OCI-LY7 (cell line): Measurements from ENCODE around the gene DENND1B. TPM values are rescaled to one million over a fixed set of nuclear protein-coding genes. Genes with fewer than 3 reads are reported as not detected.

Source experiments
- BruUV-seq: library from RNA; stranded (reverse); fragments of 400-500 nt; replicated peaks from 2 replicates; lab custom pipeline; 2021; lab: Mats Ljungman, UMichigan
- CTCF ChIA-PET: fragments of 300-600 bp; sonication (Branson Sonifier 250); formaldehyde crosslinking; loops from one replicate; lab custom pipeline; 2022; ENCODE audit warnings: antibody characterized with exemption; ENCODE audit not compliant: unreplicated experiment; lab: Charles Lee
- POLR2A ChIA-PET: fragments of 300-600 bp; sonication (Branson Sonifier 250); formaldehyde crosslinking; loops from one replicate; lab custom pipeline; 2022; ENCODE audit warnings: antibody characterized with exemption; lab: Charles Lee
- DNase-seq: peaks from one replicate; pipeline ENCODE4 v3.0.0-alpha.2; 2015; ENCODE audit warnings: low spot score
- H2AFZ ChIP-seq: fragments of 200-600 bp; sonication (generic), shearing (Covaris generic); 2 replicates; pipeline ENCODE4 v1.6.1; 2014; ENCODE audit warnings: mild to moderate bottlenecking, antibody characterized with exemption, low read length, moderate library complexity
- H3K27ac ChIP-seq: fragments of 200-600 bp; sonication (generic); 2 replicates; pipeline ENCODE4 v1.5.1; 2014; ENCODE audit warnings: mixed run types, low read depth, mild to moderate bottlenecking, moderate library complexity, low read length, inconsistent platforms; ENCODE audit not compliant: poor library complexity, severe bottlenecking
- H3K36me3 ChIP-seq: fragments of 200-600 bp; sonication (generic); 2 replicates; pipeline ENCODE4 v1.6.1; 2014; ENCODE audit warnings: mild to moderate bottlenecking, antibody characterized with exemption, low read length, moderate library complexity, mixed read lengths; ENCODE audit not compliant: insufficient read depth
- H3K4me1 ChIP-seq: fragments of 200-600 bp; sonication (generic); 2 replicates; pipeline ENCODE4 v1.5.1; 2014; ENCODE audit warnings: mild to moderate bottlenecking, low read length; ENCODE audit not compliant: insufficient read depth, poor library complexity, severe bottlenecking
- H3K4me2 ChIP-seq: fragments of 200-600 bp; sonication (generic); 2 replicates; pipeline ENCODE4 v1.6.1; 2014; ENCODE audit warnings: mild to moderate bottlenecking, low read length
- H3K4me3 ChIP-seq: fragments of 200-600 bp; sonication (generic); 2 replicates; pipeline ENCODE4 v1.5.1; 2014; ENCODE audit warnings: mild to moderate bottlenecking, low read depth, low read length; ENCODE audit not compliant: poor library complexity, severe bottlenecking
- H3K79me2 ChIP-seq: fragments of 200-600 bp; sonication (generic); 2 replicates; pipeline ENCODE4 v1.6.1; 2016; ENCODE audit warnings: low read depth, mild to moderate bottlenecking, low read length, moderate library complexity, mixed read lengths; ENCODE audit not compliant: insufficient read depth
- H3K9me2 ChIP-seq: fragments of 200-600 bp; sonication (generic); 2 replicates; pipeline ENCODE4 v1.6.1; 2016; ENCODE audit warnings: mild to moderate bottlenecking, low read length, mixed read lengths; ENCODE audit not compliant: insufficient read depth
- H3K9me3 ChIP-seq: fragments of 200-600 bp; sonication (generic); 2 replicates; pipeline ENCODE4 v1.6.1; 2014; ENCODE audit warnings: mild to moderate bottlenecking, mixed run types, low read length, mixed read lengths
- H4K20me1 ChIP-seq: fragments of 200-600 bp; sonication (generic); 2 replicates; pipeline ENCODE4 v1.6.1; 2014; ENCODE audit warnings: mild to moderate bottlenecking, antibody characterized with exemption, low read length, moderate library complexity, mixed read lengths; ENCODE audit not compliant: insufficient read depth
- CTCF ChIP-seq: fragments of 200-600 bp; sonication (generic); conservative IDR thresholded peaks from 2 replicates; pipeline ENCODE4 v1.5.1; 2014; ENCODE audit warnings: mild to moderate bottlenecking, antibody characterized with exemption, low read length, moderate library complexity, mixed read lengths
- EZH2phosphoT487 ChIP-seq: fragments of 200-600 bp; sonication (generic); IDR thresholded peaks from 2 replicates; pipeline ENCODE4 v1.6.1; 2018; ENCODE audit warnings: low read depth, borderline replicate concordance, mild to moderate bottlenecking, mixed run types, antibody characterized with exemption, low read length, moderate library complexity, mixed read lengths
- intact Hi-C: fragments of 100-400 bp; cut with micrococcal nuclease; formaldehyde crosslinking; loops from one replicate; pipeline ENCODE4 v1.10.0; 2022; ENCODE audit not compliant: unreplicated experiment
- total RNA-seq, 2 experiments: library from RNA; depleted of rRNA in 1 of 2; stranded (reverse); fragments of >200 nt in 1 of 2; shearing (Covaris generic) in 1 of 2; gene quantifications; 2 replicates each; pipeline ENCODE4 v1.2.3, GENCODE V29; 2014 to 2022

The DENND1B gene
- total RNA-seq, 2 experiments from 2014 or later, result 17.4 to 43.0 TPM

GRCh38 chr1:197467881-197468280 lies 307.4 kb downstream of the DENND1B start:
- H3K4me1 ChIP-seq, result no peaks in the 10 kb centered on the region
- CTCF ChIA-PET, result no interaction called here
- no peaks in the 10 kb centered on the region for H3K79me2 ChIP-seq
- TF ChIP-seq CTCF, result no peak
- no peak for TF ChIP-seq EZH2phosphoT487
- POLR2A ChIA-PET, result no interaction called here
- BruUV-seq, result no TSS peak
- DNase-seq, result no peak
- intact Hi-C loops, result no loop called here
- H3K4me2 ChIP-seq, result no peak overlapping the region
- no peak overlapping the region for H3K4me3 ChIP-seq
- H4K20me1 ChIP-seq, result no peaks in the 10 kb centered on the region
- H3K36me3 ChIP-seq, result no peaks in the 10 kb centered on the region
- no peaks in the 10 kb centered on the region for H3K9me2 ChIP-seq
- H3K9me3 ChIP-seq, result no peaks in the 10 kb centered on the region
- no peak overlapping the region for H3K27ac ChIP-seq
- H2AFZ ChIP-seq, result no peak overlapping the region

- H3K4me2 ChIP-seq, result no peak overlapping the region
- H2AFZ ChIP-seq, result no peak overlapping the region
- DNase-seq, result no peak
- H3K9me3 ChIP-seq, result no peaks in the 10 kb centered on the region
- H3K4me1 ChIP-seq, result no peaks in the 10 kb centered on the region
- no peaks in the 10 kb centered on the region for H3K36me3 ChIP-seq
- no peaks in the 10 kb centered on the region for H3K9me2 ChIP-seq
- ChIA-PET POLR2A (interaction anchor here (0.7 kb wide), 1 partner anchor 33 kb away, joined by 3 read pairs; no protein-coding TSS in a partner anchor), CTCF (no interaction called here)
- no peak overlapping the region for H3K27ac ChIP-seq
- no peak for TF ChIP-seq EZH2phosphoT487
- TF ChIP-seq CTCF, result no peak
- intact Hi-C loops, result no loop called here
- H3K79me2 ChIP-seq, result no peaks in the 10 kb centered on the region
- BruUV-seq, result no TSS peak
- H3K4me3 ChIP-seq, result no peak overlapping the region
- no peaks in the 10 kb centered on the region for H4K20me1 ChIP-seq
These were observed 308.5 kb downstream of the DENND1B start for GRCh38 chr1:197466813-197467212.

- Histone ChIP-seq H3K36me3 (no peaks in the 10 kb centered on the region), H3K27ac (no peak overlapping the region), H2AFZ (no peak overlapping the region), H3K9me3 (no peaks in the 10 kb centered on the region), H4K20me1 (no peaks in the 10 kb centered on the region), H3K4me2 (no peak overlapping the region), H3K4me3 (no peak overlapping the region), H3K4me1 (no peaks in the 10 kb centered on the region), H3K9me2 (no peaks in the 10 kb centered on the region), H3K79me2 (no peaks in the 10 kb centered on the region)
- TF ChIP-seq CTCF (no peak), EZH2phosphoT487 (no peak)
- ChIA-PET POLR2A (interaction anchor here (0.6 to 0.7 kb wide), 3 partner anchors 9 to 120 kb away, joined by 3 to 4 read pairs (median 3); no protein-coding TSS in a partner anchor), CTCF (no interaction called here)
- intact Hi-C loops, result no loop called here
- BruUV-seq, result no TSS peak
- DNase-seq, result no peak
These were observed 309.6 kb downstream of the DENND1B start for GRCh38 chr1:197465528-197466327.
